ENCODE data around the gene ATP1A3. TPM values are rescaled to one million over a fixed set of nuclear protein-coding genes. Genes with fewer than 3 reads are reported as not detected.

ATP1A3 gene
- total and polyA plus RNA-seq, 4 donors = 0.09 to 0.40 (median 0.13) TPM

GRCh38 chr19:42006569-42006968 is 12.5 kb upstream of the ATP1A3 start:
- H3K9me3 ChIP-seq (ENCODE audit: control insufficient read depth in 4 of 4, insufficient read depth in 3 of 4, low read length in 3 of 4) = peaks cover 0 to 3% (median 0%) of the 10 kb centered on the region in 4 donors
- TF ChIP-seq CTCF (IDR thresholded peaks at IDR 0.05; ENCODE audit: control extremely low read depth, extremely low read depth) = no peak
- H3K9ac ChIP-seq (ENCODE audit: insufficient read depth in 1 of 2, low read length in 2 of 2) = no peak overlapping the region
- 91 to 93% methylated on average over 13 of the region's 13 CpGs for WGBS, 2 donors
- no peak overlapping the region for H3K4me3 ChIP-seq
- ATAC-seq (ENCODE audit: insufficient read depth, low FRiP score) = no peak
- no peaks in the 10 kb centered on the region for H3K36me3 ChIP-seq (ENCODE audit: control insufficient read depth in 4 of 4, insufficient read depth in 4 of 4, low read length in 4 of 4)
- no peak overlapping the region for H3K27ac ChIP-seq (ENCODE audit: low read depth in 1 of 2, low read length in 1 of 2)
- DNase-seq = no peak
- H3K4me1 ChIP-seq (ENCODE audit: control insufficient read depth in 5 of 5, insufficient read depth in 5 of 5, low read length in 5 of 5) = peaks cover 0 to 2% (median 0%) of the 10 kb centered on the region in 5 donors
- H3K27me3 ChIP-seq (ENCODE audit: control insufficient read depth in 3 of 3, insufficient read depth in 3 of 3, low read length in 2 of 3) = peaks cover 0 to 3% (median 3%) of the 10 kb centered on the region in 3 donors

- WGBS, 2 donors = 94 to 96% methylated on average over 22 of the region's 22 CpGs
- DNase-seq (no peak), ATAC-seq (ENCODE audit: insufficient read depth, low FRiP score) (no peak)
- H3K27me3 ChIP-seq (ENCODE audit: control insufficient read depth in 3 of 3, insufficient read depth in 3 of 3, low read length in 2 of 3) = peaks cover 0 to 10% (median 7%) of the 10 kb centered on the region in 3 donors
- H3K36me3 ChIP-seq (ENCODE audit: control insufficient read depth in 4 of 4, insufficient read depth in 4 of 4, low read length in 4 of 4) = no peaks in the 10 kb centered on the region
- no peak for TF ChIP-seq CTCF (IDR thresholded peaks at IDR 0.05; ENCODE audit: control extremely low read depth, extremely low read depth)
- H3K4me1 ChIP-seq (ENCODE audit: control insufficient read depth in 5 of 5, insufficient read depth in 5 of 5, low read length in 5 of 5) = peaks cover 0 to 2% (median 0%) of the 10 kb centered on the region in 5 donors
- no peak overlapping the region for H3K9ac ChIP-seq (ENCODE audit: insufficient read depth in 1 of 2, low read length in 2 of 2)
- peaks cover 0 to 5% (median 0%) of the 10 kb centered on the region in 4 donors for H3K9me3 ChIP-seq (ENCODE audit: control insufficient read depth in 4 of 4, insufficient read depth in 3 of 4, low read length in 3 of 4)
- H3K4me3 ChIP-seq = no peak overlapping the region
- no peak overlapping the region for H3K27ac ChIP-seq (ENCODE audit: low read depth in 1 of 2, low read length in 1 of 2)
These were observed 11.5 kb upstream of the ATP1A3 start for GRCh38 chr19:42005504-42005903.

GRCh38 chr19:42003506-42004294 is 9.7 kb upstream of the ATP1A3 start:
- Histone ChIP-seq H3K9me3 (ENCODE audit: control insufficient read depth in 4 of 4, insufficient read depth in 3 of 4, low read length in 3 of 4) (peaks cover 0 to 5% (median 0%) of the 10 kb centered on the region in 4 donors), H3K36me3 (ENCODE audit: control insufficient read depth in 4 of 4, insufficient read depth in 4 of 4, low read length in 4 of 4) (no peaks in the 10 kb centered on the region), H3K4me3 (no peak overlapping the region), H3K4me1 (ENCODE audit: control insufficient read depth in 5 of 5, insufficient read depth in 5 of 5, low read length in 5 of 5) (peaks cover 0 to 2% (median 0%) of the 10 kb centered on the region in 5 donors), H3K27me3 (ENCODE audit: control insufficient read depth in 3 of 3, insufficient read depth in 3 of 3, low read length in 2 of 3) (peaks cover 4 to 24% (median 21%) of the 10 kb centered on the region in 3 donors), H3K27ac (ENCODE audit: low read depth in 1 of 2, low read length in 1 of 2) (no peak overlapping the region), H3K9ac (ENCODE audit: insufficient read depth in 1 of 2, low read length in 2 of 2) (no peak overlapping the region)
- no peak for ATAC-seq (ENCODE audit: insufficient read depth, low FRiP score)
- no peak for DNase-seq
- no peak for TF ChIP-seq CTCF (IDR thresholded peaks at IDR 0.05; ENCODE audit: control extremely low read depth, extremely low read depth)
- WGBS, 2 donors = 78 to 87% methylated on average over 21 of the region's 21 CpGs

Measured in lung (tissue), 12 donors.